Measurements from ENCODE around the gene UNC80.

The UNC80 gene

GRCh38 chr2:209806318-209806717 is 34.7 kb downstream of the UNC80 start:
- H3K4me1 ChIP-seq (ENCODE audit: control insufficient read depth, insufficient read depth, low read length): no peaks in the 10 kb centered on the region
- no peaks in the 10 kb centered on the region for H3K9me3 ChIP-seq (ENCODE audit: control insufficient read depth, low read length)
- WGBS, 2 experiments: 0% methylated on average over 1 of the region's 3 CpGs
- no peak overlapping the region for H3K27ac ChIP-seq (ENCODE audit: insufficient read depth, low read depth, low read length, poor library complexity, severe bottlenecking)
- H3K4me3 ChIP-seq (ENCODE audit: insufficient read depth, low read depth, low read length): no peak overlapping the region
- H3K36me3 ChIP-seq (ENCODE audit: control insufficient read depth, insufficient read depth, low read length): no peaks in the 10 kb centered on the region
- no peaks in the 10 kb centered on the region for H3K27me3 ChIP-seq (ENCODE audit: control insufficient read depth, insufficient read depth, low read length, poor library complexity, severe bottlenecking)

- H3K27me3 ChIP-seq (ENCODE audit: control insufficient read depth, insufficient read depth, low read length, poor library complexity, severe bottlenecking): no peaks in the 10 kb centered on the region
- no peak overlapping the region for H3K4me3 ChIP-seq (ENCODE audit: insufficient read depth, low read depth, low read length)
- H3K4me1 ChIP-seq (ENCODE audit: control insufficient read depth, insufficient read depth, low read length): no peaks in the 10 kb centered on the region
- H3K9me3 ChIP-seq (ENCODE audit: control insufficient read depth, low read length): no peaks in the 10 kb centered on the region
- H3K27ac ChIP-seq (ENCODE audit: insufficient read depth, low read depth, low read length, poor library complexity, severe bottlenecking): no peak overlapping the region
- WGBS, 2 experiments: 95 to 96% methylated on average over 24 of the region's 24 CpGs
- H3K36me3 ChIP-seq (ENCODE audit: control insufficient read depth, insufficient read depth, low read length): no peaks in the 10 kb centered on the region
Observed at GRCh38 chr2:209808521-209808920, 36.9 kb downstream of the UNC80 start.

- WGBS, 2 experiments: 94 to 97% methylated on average over 20 of the region's 20 CpGs
- no peaks in the 10 kb centered on the region for H3K9me3 ChIP-seq (ENCODE audit: control insufficient read depth, low read length)
- H3K4me1 ChIP-seq (ENCODE audit: control insufficient read depth, insufficient read depth, low read length): no peaks in the 10 kb centered on the region
- no peak overlapping the region for H3K27ac ChIP-seq (ENCODE audit: insufficient read depth, low read depth, low read length, poor library complexity, severe bottlenecking)
- H3K27me3 ChIP-seq (ENCODE audit: control insufficient read depth, insufficient read depth, low read length, poor library complexity, severe bottlenecking): no peaks in the 10 kb centered on the region
- H3K4me3 ChIP-seq (ENCODE audit: insufficient read depth, low read depth, low read length): no peak overlapping the region
- H3K36me3 ChIP-seq (ENCODE audit: control insufficient read depth, insufficient read depth, low read length): no peaks in the 10 kb centered on the region
Observed at GRCh38 chr2:209809256-209809655, 37.6 kb downstream of the UNC80 start.

- 17 to 19% methylated on average over 6 to 8 of the region's 8 CpGs for WGBS, 2 experiments
Observed at GRCh38 chr2:209817844-209818271, 46.2 kb downstream of the UNC80 start.

GRCh38 chr2:209818939-209819338 is 47.3 kb downstream of the UNC80 start:
- no peaks in the 10 kb centered on the region for H3K36me3 ChIP-seq (ENCODE audit: control insufficient read depth, insufficient read depth, low read length)
- 92 to 94% methylated on average over 6 to 7 of the region's 7 CpGs for WGBS, 2 experiments

More at GRCh38 chr2:209817844-209818271, 46.2 kb downstream of the UNC80 start:
- Histone ChIP-seq H3K9me3 (ENCODE audit: control insufficient read depth, low read length) (no peaks in the 10 kb centered on the region), H3K27me3 (ENCODE audit: control insufficient read depth, insufficient read depth, low read length, poor library complexity, severe bottlenecking) (no peaks in the 10 kb centered on the region), H3K36me3 (ENCODE audit: control insufficient read depth, insufficient read depth, low read length) (no peaks in the 10 kb centered on the region), H3K4me3 (ENCODE audit: insufficient read depth, low read depth, low read length) (no peak overlapping the region), H3K27ac (ENCODE audit: insufficient read depth, low read depth, low read length, poor library complexity, severe bottlenecking) (peak overlapping the region; percentile 17), H3K4me1 (ENCODE audit: control insufficient read depth, insufficient read depth, low read length) (peaks cover 11% of the 10 kb centered on the region)

GRCh38 chr2:209821806-209822205 is 50.2 kb downstream of the UNC80 start:
- Histone ChIP-seq H3K36me3 (ENCODE audit: control insufficient read depth, insufficient read depth, low read length) (no peaks in the 10 kb centered on the region), H3K4me3 (ENCODE audit: insufficient read depth, low read depth, low read length) (no peak overlapping the region), H3K27ac (ENCODE audit: insufficient read depth, low read depth, low read length, poor library complexity, severe bottlenecking) (no peak overlapping the region), H3K4me1 (ENCODE audit: control insufficient read depth, insufficient read depth, low read length) (peaks cover 11% of the 10 kb centered on the region), H3K9me3 (ENCODE audit: control insufficient read depth, low read length) (no peaks in the 10 kb centered on the region), H3K27me3 (ENCODE audit: control insufficient read depth, insufficient read depth, low read length, poor library complexity, severe bottlenecking) (no peaks in the 10 kb centered on the region)
- 89 to 98% methylated on average over 4 of the region's 4 CpGs for WGBS, 2 experiments

More at GRCh38 chr2:209818939-209819338, 47.3 kb downstream of the UNC80 start:
- no peak overlapping the region for H3K27ac ChIP-seq (ENCODE audit: insufficient read depth, low read depth, low read length, poor library complexity, severe bottlenecking)
- H3K4me1 ChIP-seq (ENCODE audit: control insufficient read depth, insufficient read depth, low read length): peaks cover 11% of the 10 kb centered on the region
- no peaks in the 10 kb centered on the region for H3K9me3 ChIP-seq (ENCODE audit: control insufficient read depth, low read length)
- no peaks in the 10 kb centered on the region for H3K27me3 ChIP-seq (ENCODE audit: control insufficient read depth, insufficient read depth, low read length, poor library complexity, severe bottlenecking)
- H3K4me3 ChIP-seq (ENCODE audit: insufficient read depth, low read depth, low read length): no peak overlapping the region

GRCh38 chr2:209823484-209823883 is 51.9 kb downstream of the UNC80 start:
- H3K27ac ChIP-seq (ENCODE audit: insufficient read depth, low read depth, low read length, poor library complexity, severe bottlenecking): no peak overlapping the region
- no peak overlapping the region for H3K4me3 ChIP-seq (ENCODE audit: insufficient read depth, low read depth, low read length)
- no peaks in the 10 kb centered on the region for H3K36me3 ChIP-seq (ENCODE audit: control insufficient read depth, insufficient read depth, low read length)
- H3K9me3 ChIP-seq (ENCODE audit: control insufficient read depth, low read length): no peaks in the 10 kb centered on the region
- H3K27me3 ChIP-seq (ENCODE audit: control insufficient read depth, insufficient read depth, low read length, poor library complexity, severe bottlenecking): no peaks in the 10 kb centered on the region
- 91 to 100% methylated on average over 2 of the region's 3 CpGs for WGBS, 2 experiments
- H3K4me1 ChIP-seq (ENCODE audit: control insufficient read depth, insufficient read depth, low read length): no peaks in the 10 kb centered on the region

GRCh38 chr2:209824391-209824790 is 52.8 kb downstream of the UNC80 start:
- Histone ChIP-seq H3K27ac (ENCODE audit: insufficient read depth, low read depth, low read length, poor library complexity, severe bottlenecking) (no peak overlapping the region), H3K9me3 (ENCODE audit: control insufficient read depth, low read length) (no peaks in the 10 kb centered on the region), H3K4me3 (ENCODE audit: insufficient read depth, low read depth, low read length) (no peak overlapping the region), H3K36me3 (ENCODE audit: control insufficient read depth, insufficient read depth, low read length) (no peaks in the 10 kb centered on the region), H3K27me3 (ENCODE audit: control insufficient read depth, insufficient read depth, low read length, poor library complexity, severe bottlenecking) (no peaks in the 10 kb centered on the region), H3K4me1 (ENCODE audit: control insufficient read depth, insufficient read depth, low read length) (no peaks in the 10 kb centered on the region)
- WGBS, 2 experiments: 85 to 95% methylated on average over 1 of the region's 1 CpG

GRCh38 chr2:209830722-209831465 is 59.3 kb downstream of the UNC80 start:
- no peak overlapping the region for H3K27ac ChIP-seq (ENCODE audit: insufficient read depth, low read depth, low read length, poor library complexity, severe bottlenecking)
- WGBS, 2 experiments: 89 to 92% methylated on average over 4 of the region's 4 CpGs
- no peaks in the 10 kb centered on the region for H3K27me3 ChIP-seq (ENCODE audit: control insufficient read depth, insufficient read depth, low read length, poor library complexity, severe bottlenecking)

GRCh38 chr2:209834767-209835166 is 63.1 kb downstream of the UNC80 start:
- no peaks in the 10 kb centered on the region for H3K27me3 ChIP-seq (ENCODE audit: control insufficient read depth, insufficient read depth, low read length, poor library complexity, severe bottlenecking)
- H3K36me3 ChIP-seq (ENCODE audit: control insufficient read depth, insufficient read depth, low read length): no peaks in the 10 kb centered on the region
- H3K9me3 ChIP-seq (ENCODE audit: control insufficient read depth, low read length): no peaks in the 10 kb centered on the region
- H3K27ac ChIP-seq (ENCODE audit: insufficient read depth, low read depth, low read length, poor library complexity, severe bottlenecking): no peak overlapping the region
- 89% methylated on average over 5 of the region's 5 CpGs for WGBS, 2 experiments
- no peaks in the 10 kb centered on the region for H3K4me1 ChIP-seq (ENCODE audit: control insufficient read depth, insufficient read depth, low read length)
- no peak overlapping the region for H3K4me3 ChIP-seq (ENCODE audit: insufficient read depth, low read depth, low read length)

More at GRCh38 chr2:209830722-209831465, 59.3 kb downstream of the UNC80 start:
- Histone ChIP-seq H3K4me3 (ENCODE audit: insufficient read depth, low read depth, low read length) (no peak overlapping the region), H3K4me1 (ENCODE audit: control insufficient read depth, insufficient read depth, low read length) (no peaks in the 10 kb centered on the region), H3K9me3 (ENCODE audit: control insufficient read depth, low read length) (no peaks in the 10 kb centered on the region), H3K36me3 (ENCODE audit: control insufficient read depth, insufficient read depth, low read length) (no peaks in the 10 kb centered on the region)

Data from ectodermal cell (in vitro differentiated cells).